Nephron progenitor cell (in vitro differentiated cells): ENCODE data around the gene DNAH14.

Source experiments
- DNase-seq: peaks from one replicate; pipeline ENCODE4 v3.0.0; 2021
- H3K27ac Mint-ChIP-seq: 2 replicates; pipeline ENCODE4 v1.8.0; 2021; ENCODE audit warnings: mild to moderate bottlenecking, moderate library complexity, mixed read lengths
- H3K27me3 Mint-ChIP-seq: 2 replicates; pipeline ENCODE4 v1.8.0; 2021; ENCODE audit warnings: mild to moderate bottlenecking, low read depth, mixed read lengths; ENCODE audit not compliant: poor library complexity
- H3K36me3 Mint-ChIP-seq: 2 replicates; pipeline ENCODE4 v1.8.0; 2021; ENCODE audit warnings: low read depth, mixed read lengths
- H3K4me1 Mint-ChIP-seq: 2 replicates; pipeline ENCODE4 v1.8.0; 2021; ENCODE audit warnings: mixed read lengths
- H3K4me3 Mint-ChIP-seq: 2 replicates; pipeline ENCODE4 v1.8.0; 2021; ENCODE audit warnings: mild to moderate bottlenecking, moderate library complexity, mixed read lengths
- H3K9me3 Mint-ChIP-seq: 2 replicates; pipeline ENCODE4 v1.8.0; 2021; ENCODE audit warnings: mild to moderate bottlenecking, moderate library complexity, mixed read lengths
- TF ChIP-seq, protein P1 (sequence below): fragments of 200-600 bp; sonication (generic); IDR thresholded peaks from 2 replicates; pipeline ENCODE4 v1.5.0; 2021; ENCODE audit warnings: antibody characterized with exemption

DNAH14 gene

DNA sequence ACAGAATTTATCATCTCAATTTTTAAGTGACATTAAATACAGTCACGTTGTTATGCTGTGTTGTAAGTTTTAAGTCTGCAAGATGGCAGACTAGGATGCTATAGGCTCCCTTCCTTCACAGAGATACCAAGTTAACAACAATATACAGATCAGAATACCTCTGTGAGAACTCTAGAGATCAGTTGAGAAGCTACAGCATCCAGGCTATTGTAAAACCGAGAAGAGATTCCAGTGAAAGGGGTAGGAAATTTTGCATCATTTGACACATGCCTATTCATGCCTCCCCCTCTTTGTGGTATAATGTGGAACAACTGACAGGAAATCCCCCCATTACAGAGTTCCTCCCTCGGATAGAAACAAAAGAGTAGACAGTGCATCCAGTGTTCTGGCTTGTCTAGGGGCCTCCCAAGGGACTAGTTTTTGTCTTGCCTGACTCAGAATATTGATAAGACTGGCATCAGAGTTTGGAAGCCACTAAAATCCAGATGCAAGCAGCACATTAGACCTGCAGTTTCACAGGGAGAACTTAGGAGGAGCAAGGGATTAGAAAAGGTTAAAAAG is 417.7 kb downstream of the DNAH14 start:
- no peak for DNase-seq
- no peak overlapping the region for H3K4me3 Mint-ChIP-seq
- H3K27me3 Mint-ChIP-seq: peaks cover 2% of the 10 kb centered on the region
- H3K36me3 Mint-ChIP-seq: peaks cover 14% of the 10 kb centered on the region
- TF ChIP-seq, protein P1, sequence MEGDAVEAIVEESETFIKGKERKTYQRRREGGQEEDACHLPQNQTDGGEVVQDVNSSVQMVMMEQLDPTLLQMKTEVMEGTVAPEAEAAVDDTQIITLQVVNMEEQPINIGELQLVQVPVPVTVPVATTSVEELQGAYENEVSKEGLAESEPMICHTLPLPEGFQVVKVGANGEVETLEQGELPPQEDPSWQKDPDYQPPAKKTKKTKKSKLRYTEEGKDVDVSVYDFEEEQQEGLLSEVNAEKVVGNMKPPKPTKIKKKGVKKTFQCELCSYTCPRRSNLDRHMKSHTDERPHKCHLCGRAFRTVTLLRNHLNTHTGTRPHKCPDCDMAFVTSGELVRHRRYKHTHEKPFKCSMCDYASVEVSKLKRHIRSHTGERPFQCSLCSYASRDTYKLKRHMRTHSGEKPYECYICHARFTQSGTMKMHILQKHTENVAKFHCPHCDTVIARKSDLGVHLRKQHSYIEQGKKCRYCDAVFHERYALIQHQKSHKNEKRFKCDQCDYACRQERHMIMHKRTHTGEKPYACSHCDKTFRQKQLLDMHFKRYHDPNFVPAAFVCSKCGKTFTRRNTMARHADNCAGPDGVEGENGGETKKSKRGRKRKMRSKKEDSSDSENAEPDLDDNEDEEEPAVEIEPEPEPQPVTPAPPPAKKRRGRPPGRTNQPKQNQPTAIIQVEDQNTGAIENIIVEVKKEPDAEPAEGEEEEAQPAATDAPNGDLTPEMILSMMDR: no peak
- peaks cover 17% of the 10 kb centered on the region for H3K9me3 Mint-ChIP-seq
- no peaks in the 10 kb centered on the region for H3K4me1 Mint-ChIP-seq
- H3K27ac Mint-ChIP-seq: no peak overlapping the region

DNA sequence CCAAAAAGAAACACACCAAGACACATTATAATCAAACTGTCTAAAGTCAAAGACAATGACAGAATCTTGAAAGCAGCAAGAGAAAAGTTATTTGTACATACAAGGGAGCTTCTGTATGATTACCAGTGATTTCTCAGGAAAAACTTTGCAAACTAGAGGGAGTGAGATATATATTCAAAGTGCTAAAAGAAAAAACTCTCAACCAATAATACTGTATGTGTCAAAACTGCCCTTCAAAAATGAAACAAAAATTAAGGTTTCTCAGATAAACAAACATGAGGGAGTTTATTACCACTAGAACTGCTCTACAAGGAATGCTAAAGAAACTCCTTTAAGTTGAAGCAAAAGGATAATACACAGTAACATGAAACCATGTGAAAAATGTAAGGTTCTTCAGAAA is 418.9 kb downstream of the DNAH14 start:
- H3K36me3 Mint-ChIP-seq: peaks cover 14% of the 10 kb centered on the region
- peaks cover 4% of the 10 kb centered on the region for H3K27me3 Mint-ChIP-seq
- TF ChIP-seq, protein P1: no peak
- peaks cover 17% of the 10 kb centered on the region for H3K9me3 Mint-ChIP-seq
- no peaks in the 10 kb centered on the region for H3K4me1 Mint-ChIP-seq
- H3K27ac Mint-ChIP-seq: no peak overlapping the region
- DNase-seq: no peak
- no peak overlapping the region for H3K4me3 Mint-ChIP-seq

DNA sequence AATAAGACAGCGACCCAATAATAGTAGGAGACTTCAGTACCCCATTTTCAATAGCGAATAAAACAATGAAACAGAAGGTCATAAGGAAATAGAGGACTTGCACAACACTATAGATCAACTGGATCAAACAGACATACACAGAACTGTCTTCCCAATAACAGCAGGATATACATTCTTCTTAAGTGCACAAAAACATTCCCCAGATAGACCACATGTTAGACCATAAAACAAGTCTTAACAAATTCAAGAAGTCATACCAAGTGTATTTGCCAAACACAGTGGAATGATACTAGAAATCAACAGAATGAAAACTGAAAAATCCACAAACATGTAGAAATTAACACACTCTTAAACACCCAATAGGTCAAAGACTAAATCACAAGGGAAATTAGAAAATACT is 420.4 kb downstream of the DNAH14 start:
- TF ChIP-seq, protein P1: no peak
- peaks cover 17% of the 10 kb centered on the region for H3K9me3 Mint-ChIP-seq

DNA sequence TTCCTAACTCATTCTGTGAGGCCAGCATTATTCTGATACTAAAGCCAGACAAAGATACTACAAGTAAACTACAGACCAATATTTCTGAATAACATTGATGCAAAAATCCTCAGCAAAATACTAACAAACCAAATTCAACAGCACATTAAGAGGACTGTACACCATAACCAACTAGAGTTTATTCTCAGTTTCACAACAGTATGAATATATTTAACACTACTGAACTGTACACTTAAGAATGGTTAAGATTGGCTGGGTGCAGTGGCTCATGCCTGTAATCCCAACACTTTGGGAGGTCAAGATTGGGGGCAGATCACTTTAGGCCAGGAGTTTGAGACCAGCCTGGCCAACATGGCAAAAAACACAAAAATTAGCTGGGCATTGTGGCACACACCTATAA is 421.4 kb downstream of the DNAH14 start:
- Mint-ChIP-seq H3K27me3 (peaks cover 4% of the 10 kb centered on the region), H3K27ac (no peak overlapping the region), H3K36me3 (peaks cover 14% of the 10 kb centered on the region), H3K4me1 (no peaks in the 10 kb centered on the region), H3K4me3 (no peak overlapping the region), H3K9me3 (peaks cover 17% of the 10 kb centered on the region)
- TF ChIP-seq, protein P1: no peak
- no peak for DNase-seq

More for the DNA sequence above, 420.4 kb downstream of the DNAH14 start:
- Mint-ChIP-seq H3K4me3 (no peak overlapping the region), H3K4me1 (no peaks in the 10 kb centered on the region), H3K36me3 (peaks cover 14% of the 10 kb centered on the region), H3K27me3 (peaks cover 4% of the 10 kb centered on the region), H3K27ac (no peak overlapping the region)
- DNase-seq: no peak

DNA sequence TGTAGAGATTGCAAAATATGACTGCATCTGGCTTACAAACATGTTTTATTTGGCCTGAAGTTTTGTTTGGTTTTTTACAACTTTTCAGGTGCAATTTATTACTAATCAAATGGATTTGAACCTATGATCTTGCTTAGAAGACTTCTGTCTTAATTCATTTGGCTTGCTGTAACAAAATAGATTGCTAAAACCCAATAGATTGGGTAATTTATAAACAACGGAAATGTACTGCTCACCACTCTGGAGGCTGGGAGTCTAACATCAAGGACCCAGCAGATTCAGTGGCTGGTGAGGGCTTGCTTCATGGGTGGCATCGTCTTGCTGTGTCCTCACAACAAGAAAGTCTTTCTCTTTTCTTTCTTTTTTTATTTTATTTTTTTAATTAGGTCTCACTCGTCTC is 425.4 kb downstream of the DNAH14 start:
- no peak for DNase-seq
- H3K4me1 Mint-ChIP-seq: no peaks in the 10 kb centered on the region
- TF ChIP-seq, protein P1: no peak
- no peak overlapping the region for H3K4me3 Mint-ChIP-seq
- H3K9me3 Mint-ChIP-seq: no peaks in the 10 kb centered on the region
- H3K36me3 Mint-ChIP-seq: no peaks in the 10 kb centered on the region
- peaks cover 4% of the 10 kb centered on the region for H3K27me3 Mint-ChIP-seq
- no peak overlapping the region for H3K27ac Mint-ChIP-seq

DNA sequence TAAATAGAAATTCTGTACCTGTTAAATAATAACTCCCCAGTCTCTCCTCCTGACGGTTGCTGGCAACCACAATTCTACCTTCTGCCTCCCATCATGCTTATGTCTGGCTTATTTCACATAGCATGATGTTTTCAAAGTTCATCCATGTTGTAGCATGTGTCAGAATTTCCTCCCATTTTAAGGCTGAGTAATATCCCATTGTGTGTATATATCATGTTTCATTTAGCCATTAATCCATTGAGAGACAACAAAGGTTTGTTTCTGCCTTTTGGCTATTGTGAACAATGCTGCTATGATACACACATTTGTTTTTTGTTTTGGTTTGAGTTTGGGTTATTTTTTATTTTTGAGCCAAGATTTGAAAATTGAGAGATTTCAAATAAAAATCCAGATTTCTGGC is 426.4 kb downstream of the DNAH14 start:
- peaks cover 2% of the 10 kb centered on the region for H3K4me1 Mint-ChIP-seq
- no peak overlapping the region for H3K27ac Mint-ChIP-seq
- H3K36me3 Mint-ChIP-seq: no peaks in the 10 kb centered on the region
- DNase-seq: no peak
- H3K4me3 Mint-ChIP-seq: no peak overlapping the region
- peaks cover 4% of the 10 kb centered on the region for H3K27me3 Mint-ChIP-seq
- TF ChIP-seq, protein P1: no peak
- H3K9me3 Mint-ChIP-seq: no peaks in the 10 kb centered on the region
